Endothelial cell of umbilical vein (primary cell): Measurements from ENCODE around the gene C22orf39. TPM values are rescaled to one million over a fixed set of nuclear protein-coding genes. Genes with fewer than 3 reads are reported as not detected.

ENCODE experiments used
- BruUV-seq: library from RNA; stranded (reverse); fragments of 400-500 nt; replicated peaks from 2 replicates; lab custom pipeline; 2021; lab: Mats Ljungman, UMichigan
- CTCF ChIA-PET: fragments of 300-600, 350-600 bp; sonication (Branson Sonifier 250); formaldehyde crosslinking; loops from one replicate; lab custom pipeline; 2021; ENCODE audit warnings: antibody characterized with exemption, inconsistent platforms; lab: Charles Lee
- POLR2A ChIA-PET: fragments of 300-600, 350-600 bp; sonication (Branson Sonifier 250); formaldehyde crosslinking; loops from one replicate; lab custom pipeline; 2021; ENCODE audit warnings: antibody characterized with exemption, inconsistent platforms; lab: Charles Lee
- DNase-seq: peaks from one replicate; pipeline ENCODE4 v3.0.0-alpha.2; 2011; ENCODE audit warnings: low read depth, low spot score
- FAIRE-seq: peaks from 2 replicates; lab custom pipeline; 2011; peaks lifted over from hg19 to GRCh38; lab: Jason Lieb, UNC
- H2AFZ ChIP-seq: 2 replicates; pipeline ENCODE4 v1.6.0; 2012; ENCODE audit warnings: low read depth, low read length, control low read depth, inconsistent platforms
- H3K27ac ChIP-seq: 2 replicates; pipeline ENCODE4 v1.5.1; 2011; ENCODE audit warnings: low read depth, mild to moderate bottlenecking, control low read depth, low read length, moderate library complexity; ENCODE audit not compliant: insufficient read depth
- H3K27me3 ChIP-seq, 2 experiments: 2 replicates each; pipeline versions ENCODE4 v1.6.0 to v1.6.1; 2011; ENCODE audit warnings: low read length in 2 of 2, mixed read lengths in 1 of 2; ENCODE audit not compliant: control insufficient read depth in 2 of 2, insufficient read depth in 2 of 2
- H3K36me3 ChIP-seq, 2 experiments: 2 replicates in 1 of 2; 3 replicates in 1 of 2; pipeline ENCODE4 v1.5.1; 2011; ENCODE audit warnings: low read length in 2 of 2, mild to moderate bottlenecking in 1 of 2, moderate library complexity in 1 of 2; ENCODE audit not compliant: control insufficient read depth in 2 of 2, insufficient read depth in 2 of 2; ENCODE audit errors: extremely low read depth in 1 of 2
- H3K4me1 ChIP-seq: 3 replicates; pipeline ENCODE4 v1.5.1; 2011; ENCODE audit warnings: mild to moderate bottlenecking, low read length; ENCODE audit not compliant: control insufficient read depth, insufficient read depth; ENCODE audit errors: extremely low read depth
- H3K4me2 ChIP-seq: 2 replicates; pipeline ENCODE4 v1.6.1; 2011; ENCODE audit warnings: low read length, control low read depth, mixed read lengths; ENCODE audit not compliant: insufficient read depth
- H3K4me3 ChIP-seq, 3 experiments: fragments of 200-600 bp in 1 of 3; sonication (generic), shearing (Covaris generic) in 1 of 3; replicated peaks in 1 of 3; 2 replicates each; pipeline ENCODE4 v1.5.1; 2011 to 2016; ENCODE audit warnings: control low read depth in 3 of 3, low read length in 3 of 3, mild to moderate bottlenecking in 2 of 3, inconsistent platforms in 1 of 3, low read depth in 1 of 3, moderate library complexity in 1 of 3; ENCODE audit not compliant: insufficient read depth in 1 of 3
- H3K79me2 ChIP-seq: 2 replicates; pipeline ENCODE4 v1.6.0; 2012; ENCODE audit warnings: low read length, inconsistent platforms; ENCODE audit not compliant: control insufficient read depth, insufficient read depth
- H3K9ac ChIP-seq: replicated peaks from 2 replicates; pipeline ENCODE3; 2011; ENCODE audit warnings: low read length, control low read depth; ENCODE audit not compliant: insufficient read depth; ENCODE audit errors: extremely low read depth
- H3K9me1 ChIP-seq: replicated peaks from 3 replicates; pipeline ENCODE4 v1.6.0; 2011; ENCODE audit warnings: mild to moderate bottlenecking, low read length; ENCODE audit not compliant: control insufficient read depth, insufficient read depth; ENCODE audit errors: extremely low read depth
- H3K9me3 ChIP-seq: replicated peaks from 2 replicates; pipeline ENCODE4 v1.5.1; 2012; ENCODE audit warnings: low read length, inconsistent platforms; ENCODE audit not compliant: control insufficient read depth, insufficient read depth
- H4K20me1 ChIP-seq: replicated peaks from 2 replicates; pipeline ENCODE3; 2011; ENCODE audit warnings: mild to moderate bottlenecking, low read length; ENCODE audit not compliant: control insufficient read depth, insufficient read depth; ENCODE audit errors: extremely low read depth
- CTCF ChIP-seq, 2 donors: IDR thresholded peaks; 1 replicate in 1 of 2; 2 replicates in 1 of 2; pipeline ENCODE4 v1.5.1; 2011; ENCODE audit warnings: low read length in 2 of 2, mild to moderate bottlenecking in 2 of 2, moderate library complexity in 2 of 2, control low read depth in 1 of 2, inconsistent platforms in 1 of 2, low read depth in 1 of 2; ENCODE audit not compliant: insufficient read depth in 1 of 2; ENCODE audit errors: extremely low read depth in 1 of 2
- EZH2 ChIP-seq: IDR thresholded peaks from 2 replicates; pipeline ENCODE4 v1.6.1; 2012; ENCODE audit warnings: borderline replicate concordance, low read depth, mild to moderate bottlenecking, moderate library complexity, low read length, inconsistent platforms; ENCODE audit not compliant: severe bottlenecking
- FOS ChIP-seq: IDR thresholded peaks from 2 replicates; pipeline ENCODE4 v1.6.1; 2011; ENCODE audit warnings: mild to moderate bottlenecking, low read length, moderate library complexity, borderline replicate concordance; ENCODE audit not compliant: insufficient read depth
- GATA2 ChIP-seq: IDR thresholded peaks from 2 replicates; pipeline ENCODE4 v1.7.0; 2011; ENCODE audit warnings: low read depth, mild to moderate bottlenecking, moderate library complexity, mixed read lengths, low read length; ENCODE audit not compliant: insufficient read length, insufficient read depth
- JUN ChIP-seq: IDR thresholded peaks from 2 replicates; pipeline ENCODE4 v1.6.1; 2011; ENCODE audit warnings: borderline replicate concordance, low read depth; ENCODE audit not compliant: insufficient read length, insufficient read depth
- MAX ChIP-seq: IDR thresholded peaks from 2 replicates; pipeline ENCODE4 v1.6.1; 2011; ENCODE audit not compliant: insufficient read depth, insufficient read length
- MYC ChIP-seq: IDR thresholded peaks from one replicate; pipeline ENCODE4 v1.6.1; 2011; ENCODE audit warnings: mild to moderate bottlenecking, low read depth, low read length
- POLR2A ChIP-seq: IDR thresholded peaks from 2 replicates; pipeline ENCODE4 v1.6.1; 2012; ENCODE audit warnings: low read depth, mild to moderate bottlenecking, control low read depth, low read length
- POLR2AphosphoS5 ChIP-seq: IDR thresholded peaks from 2 replicates; pipeline ENCODE4 v1.6.1; 2012; ENCODE audit warnings: low read depth, mild to moderate bottlenecking, control low read depth, low read length, moderate library complexity; ENCODE audit not compliant: insufficient read depth
- dilution Hi-C: fragments of 300-500 bp; cut with MboI; formaldehyde crosslinking; loops from one replicate; pipeline ENCODE4 v1.15.0; 2019; ENCODE audit warnings: low sequenced_read_pairs; ENCODE audit not compliant: extremely low pct_ligation_motif_present
- intact Hi-C: fragments of 100-400 bp; cut with micrococcal nuclease; formaldehyde crosslinking; loops from one replicate; pipeline ENCODE4 v1.10.0; 2022
- polyA plus RNA-seq, 4 experiments: library from polyadenylated mRNA; depleted of rRNA in 3 of 4; stranded (reverse) in 3 of 4; unstranded in 1 of 4; fragments of >200 nt; gene quantifications; 2 replicates each; pipeline versions ENCODE4 v1.2.1 to v1.2.3, GENCODE V29; 2011 to 2012; ENCODE audit warnings: missing spikeins in 1 of 4
- total RNA-seq: library from RNA; stranded (reverse); gene quantifications from 2 replicates; pipeline ENCODE4 v1.2.3, GENCODE V29; 2021

Gene C22orf39
- total and polyA plus RNA-seq, 2 donors (not counting 3 experiments of a cell fraction or from before 2014, with no cell fraction given), result 26.1 to 28.0 TPM

GRCh38 chr22:19480173-19480568, 32.7 kb upstream of the C22orf39 start:
- H3K79me2 ChIP-seq, result peaks cover 48% of the 10 kb centered on the region
- H3K27ac ChIP-seq, result peak overlapping the region; percentile 100
- no peaks in the 10 kb centered on the region for H3K27me3 ChIP-seq
- dilution Hi-C loops, result no loop called here
- H3K9me3 ChIP-seq, result no peaks in the 10 kb centered on the region
- no peaks in the 10 kb centered on the region for H4K20me1 ChIP-seq
- peaks cover 50% of the 10 kb centered on the region for H3K4me1 ChIP-seq
- BruUV-seq, result no TSS peak
- peak overlapping the region; percentile 83 for H2AFZ ChIP-seq
- POLR2A ChIA-PET, result interaction anchor here (1.0 to 1.6 kb wide), 3 partner anchors 9 to 150 kb away, joined by 3 to 5 read pairs (median 3); partner anchors contain the start of gene CLDN5
- H3K9ac ChIP-seq, result peak overlapping the region; percentile 70
- DNase-seq (no peak), FAIRE-seq (no peak)
- peak overlapping the region; percentile 66 to 77 (median 76) for H3K4me3 ChIP-seq
- no peaks in the 10 kb centered on the region for H3K36me3 ChIP-seq
- intact Hi-C loops, result no loop called here
- H3K4me2 ChIP-seq, result peak overlapping the region; percentile 83
- no peak for TF ChIP-seq FOS
- no peak for TF ChIP-seq MYC
- TF ChIP-seq POLR2AphosphoS5, result no peak
- TF ChIP-seq POLR2A, result no peak
- TF ChIP-seq MAX, result no peak
- TF ChIP-seq GATA2, result no peak
- TF ChIP-seq EZH2, result no peak
- no peak for TF ChIP-seq CTCF (IDR thresholded peaks at IDR 0.05; ENCODE audit: extremely low read depth in 1 of 2, insufficient read depth in 1 of 2, low read depth in 1 of 2, low read length in 2 of 2)
- no peak for TF ChIP-seq JUN
- H3K9me1 ChIP-seq, result no peaks in the 10 kb centered on the region
- CTCF ChIA-PET, result interaction anchor here (0.9 to 4.7 kb wide), 8 partner anchors 11 to 336 kb away, joined by 3 to 67 read pairs (median 4); partner anchors contain the start of gene ESS2
